PC-9 (cell line): ENCODE results near the gene GUCY2F. TPM values are rescaled to one million over a fixed set of nuclear protein-coding genes. Genes with fewer than 3 reads are reported as not detected.

ENCODE experiments used
- BruUV-seq: library from RNA; stranded (reverse); fragments of 400-500 nt; replicated peaks from 2 replicates; lab custom pipeline; 2021; lab: Mats Ljungman, UMichigan
- CTCF ChIA-PET: fragments of 300-600 bp; sonication (Branson Sonifier 250); formaldehyde crosslinking; loops from one replicate; lab custom pipeline; 2022; ENCODE audit warnings: antibody characterized with exemption; lab: Charles Lee
- POLR2A ChIA-PET: fragments of 300-600 bp; sonication (Branson Sonifier 250); formaldehyde crosslinking; loops from one replicate; lab custom pipeline; 2022; ENCODE audit warnings: antibody characterized with exemption; ENCODE audit not compliant: unreplicated experiment; lab: Charles Lee
- DNase-seq, 2 experiments: peaks; one replicate each; pipeline versions ENCODE4 v3.0.0 to v3.0.0-alpha.2; 2015 to 2022; ENCODE audit warnings: mixed read lengths in 1 of 2
- H2AFZ ChIP-seq: fragments of 200-600 bp; sonication (generic); 2 replicates; pipeline ENCODE4 v1.8.1; 2017; ENCODE audit warnings: antibody characterized with exemption
- H3F3A ChIP-seq: fragments of 200-600 bp; sonication (generic); 2 replicates; pipeline ENCODE4 v1.8.1; 2017; ENCODE audit warnings: antibody characterized with exemption, mild to moderate bottlenecking, low read depth; ENCODE audit not compliant: insufficient read depth
- H3K27ac ChIP-seq: fragments of 200-600 bp; sonication (generic); 2 replicates; pipeline ENCODE4 v1.6.1; 2016; ENCODE audit warnings: mixed run types
- H3K27me3 ChIP-seq: fragments of 200-600 bp; sonication (generic); 2 replicates; pipeline ENCODE4 v1.6.1; 2016; ENCODE audit warnings: low read depth, mixed run types; ENCODE audit not compliant: insufficient read depth
- H3K36me3 ChIP-seq: fragments of 200-600 bp; sonication (generic); 2 replicates; pipeline ENCODE4 v1.6.1; 2016; ENCODE audit warnings: low read depth, mixed run types
- H3K4me1 ChIP-seq: fragments of 200-600 bp; sonication (generic); replicated peaks from 2 replicates; pipeline ENCODE4 v1.6.1; 2016; ENCODE audit warnings: mixed run types; ENCODE audit not compliant: insufficient read depth
- H3K4me2 ChIP-seq: fragments of 200-600 bp; sonication (generic); 2 replicates; pipeline ENCODE4 v1.6.1; 2017; ENCODE audit warnings: mixed run types
- H3K4me3 ChIP-seq: fragments of 200-600 bp; sonication (generic); 2 replicates; pipeline ENCODE4 v1.6.1; 2016; ENCODE audit warnings: mixed run types
- H3K79me2 ChIP-seq: fragments of 200-600 bp; sonication (generic); 2 replicates; pipeline ENCODE4 v1.6.1; 2017; ENCODE audit warnings: low read depth, mixed run types
- H3K9me2 ChIP-seq: fragments of 200-600 bp; sonication (generic); 2 replicates; pipeline ENCODE4 v1.8.1; 2017; ENCODE audit warnings: mild to moderate bottlenecking; ENCODE audit not compliant: insufficient read depth
- H3K9me3 ChIP-seq: fragments of 200-600 bp; sonication (generic); 2 replicates; pipeline ENCODE4 v1.8.1; 2016; ENCODE audit warnings: low read depth; ENCODE audit not compliant: insufficient read depth
- H4K20me1 ChIP-seq: fragments of 200-600 bp; sonication (generic); 2 replicates; pipeline ENCODE4 v1.8.1; 2017; ENCODE audit not compliant: insufficient read depth
- EZH2 ChIP-seq: fragments of 200-600 bp; sonication (generic); IDR thresholded peaks from 2 replicates; pipeline ENCODE4 v1.8.0; 2017; ENCODE audit warnings: antibody characterized with exemption, low read depth
- intact Hi-C: fragments of 100-400 bp; cut with micrococcal nuclease; formaldehyde crosslinking; loops from one replicate; pipeline ENCODE4 v1.10.0; 2022; ENCODE audit not compliant: unreplicated experiment
- total RNA-seq: library from RNA; stranded (reverse); gene quantifications from 2 replicates; pipeline ENCODE4 v1.2.3, GENCODE V29; 2021
- TF ChIP-seq, protein P1 (sequence below): fragments of 200-600 bp; sonication (generic); conservative IDR thresholded peaks from 2 replicates; pipeline ENCODE4 v1.6.1; 2017; ENCODE audit warnings: mixed run types, antibody characterized with exemption, mild to moderate bottlenecking, moderate library complexity

The GUCY2F gene
- total RNA-seq, 1 experiment from 2014 or later: not detected

DNA sequence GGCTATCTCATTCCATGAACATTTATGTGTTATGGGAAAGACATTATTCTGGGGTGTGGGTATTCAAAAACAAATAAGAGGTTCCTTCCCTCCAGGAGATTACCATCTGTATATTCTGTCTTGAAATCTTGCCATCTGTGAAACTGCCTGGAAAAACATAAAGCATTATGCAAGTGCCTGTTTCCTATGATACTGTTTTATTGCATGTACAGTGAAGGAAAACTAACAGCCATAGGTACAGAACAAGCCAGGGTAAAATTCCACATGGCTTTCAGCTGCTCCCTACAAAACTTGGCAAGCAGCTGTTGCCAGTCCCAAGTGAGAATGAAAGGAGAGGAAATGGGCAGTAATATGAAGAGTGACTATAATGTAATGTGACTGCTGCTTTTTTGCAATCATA is 136.0 kb downstream of the GUCY2F start:
- TF ChIP-seq EZH2: no peak
- TF ChIP-seq, protein P1, sequence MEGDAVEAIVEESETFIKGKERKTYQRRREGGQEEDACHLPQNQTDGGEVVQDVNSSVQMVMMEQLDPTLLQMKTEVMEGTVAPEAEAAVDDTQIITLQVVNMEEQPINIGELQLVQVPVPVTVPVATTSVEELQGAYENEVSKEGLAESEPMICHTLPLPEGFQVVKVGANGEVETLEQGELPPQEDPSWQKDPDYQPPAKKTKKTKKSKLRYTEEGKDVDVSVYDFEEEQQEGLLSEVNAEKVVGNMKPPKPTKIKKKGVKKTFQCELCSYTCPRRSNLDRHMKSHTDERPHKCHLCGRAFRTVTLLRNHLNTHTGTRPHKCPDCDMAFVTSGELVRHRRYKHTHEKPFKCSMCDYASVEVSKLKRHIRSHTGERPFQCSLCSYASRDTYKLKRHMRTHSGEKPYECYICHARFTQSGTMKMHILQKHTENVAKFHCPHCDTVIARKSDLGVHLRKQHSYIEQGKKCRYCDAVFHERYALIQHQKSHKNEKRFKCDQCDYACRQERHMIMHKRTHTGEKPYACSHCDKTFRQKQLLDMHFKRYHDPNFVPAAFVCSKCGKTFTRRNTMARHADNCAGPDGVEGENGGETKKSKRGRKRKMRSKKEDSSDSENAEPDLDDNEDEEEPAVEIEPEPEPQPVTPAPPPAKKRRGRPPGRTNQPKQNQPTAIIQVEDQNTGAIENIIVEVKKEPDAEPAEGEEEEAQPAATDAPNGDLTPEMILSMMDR: no peak
- DNase-seq: no peak
- H3K9me3 ChIP-seq: no peaks in the 10 kb centered on the region
- no peaks in the 10 kb centered on the region for H3K4me1 ChIP-seq
- H3K4me3 ChIP-seq: no peak overlapping the region
- H3K27ac ChIP-seq: no peak overlapping the region
- H2AFZ ChIP-seq: no peak overlapping the region
- no peaks in the 10 kb centered on the region for H3K27me3 ChIP-seq
- CTCF ChIA-PET: no interaction called here
- H3K4me2 ChIP-seq: no peak overlapping the region
- no peaks in the 10 kb centered on the region for H4K20me1 ChIP-seq
- H3F3A ChIP-seq: no peaks in the 10 kb centered on the region
- POLR2A ChIA-PET: interaction anchor here (0.7 kb wide), 1 partner anchor 19 kb away, joined by 3 read pairs; no protein-coding TSS in a partner anchor
- BruUV-seq: no TSS peak
- intact Hi-C loops: no loop called here
- no peaks in the 10 kb centered on the region for H3K36me3 ChIP-seq
- no peaks in the 10 kb centered on the region; the same call in 1 of the 2 replicates for H3K9me2 ChIP-seq
- no peaks in the 10 kb centered on the region for H3K79me2 ChIP-seq

GRCh38 chrX:109344678-109345077 is 137.2 kb downstream of the GUCY2F start:
- no peak for DNase-seq
- Histone ChIP-seq H2AFZ (no peak overlapping the region), H3K79me2 (no peaks in the 10 kb centered on the region), H3K36me3 (no peaks in the 10 kb centered on the region), H3K4me2 (no peak overlapping the region), H3K27me3 (no peaks in the 10 kb centered on the region), H3F3A (no peaks in the 10 kb centered on the region), H3K9me2 (no peaks in the 10 kb centered on the region; the same call in 1 of the 2 replicates), H3K4me3 (no peak overlapping the region), H3K9me3 (no peaks in the 10 kb centered on the region), H4K20me1 (no peaks in the 10 kb centered on the region), H3K27ac (no peak overlapping the region), H3K4me1 (no peaks in the 10 kb centered on the region)
- TF ChIP-seq EZH2: no peak
- TF ChIP-seq, protein P1: no peak
- no TSS peak for BruUV-seq
- ChIA-PET CTCF (no interaction called here), POLR2A (no interaction called here)
- intact Hi-C loops: no loop called here

GRCh38 chrX:109344101-109344500 is 137.8 kb downstream of the GUCY2F start:
- DNase-seq: no peak
- ChIA-PET CTCF (no interaction called here), POLR2A (no interaction called here)
- TF ChIP-seq EZH2: no peak
- TF ChIP-seq, protein P1: no peak
- no peak overlapping the region for H3K4me3 ChIP-seq
- H3F3A ChIP-seq: no peaks in the 10 kb centered on the region
- no peak overlapping the region for H2AFZ ChIP-seq
- no peaks in the 10 kb centered on the region for H3K36me3 ChIP-seq
- H3K27ac ChIP-seq: no peak overlapping the region
- no peaks in the 10 kb centered on the region for H3K9me3 ChIP-seq
- H3K4me1 ChIP-seq: no peaks in the 10 kb centered on the region
- no TSS peak for BruUV-seq
- no peaks in the 10 kb centered on the region for H3K27me3 ChIP-seq
- no peak overlapping the region for H3K4me2 ChIP-seq
- H3K79me2 ChIP-seq: no peaks in the 10 kb centered on the region
- no peaks in the 10 kb centered on the region for H4K20me1 ChIP-seq
- intact Hi-C loops: no loop called here
- no peaks in the 10 kb centered on the region; the same call in 1 of the 2 replicates for H3K9me2 ChIP-seq
